Stimulated activated CD4-positive, alpha-beta T cell treated with anti-CD3 and anti-CD28 coated beads, Interleukin-2, amount 100 ng/mL, for 4 hours (primary cell): ENCODE data around the gene PIK3C3.

ENCODE experiments used
- DNase-seq: peaks from one replicate; pipeline ENCODE4 v3.0.0-alpha.2; 2020; ENCODE audit warnings: low read depth

The PIK3C3 gene

DNA sequence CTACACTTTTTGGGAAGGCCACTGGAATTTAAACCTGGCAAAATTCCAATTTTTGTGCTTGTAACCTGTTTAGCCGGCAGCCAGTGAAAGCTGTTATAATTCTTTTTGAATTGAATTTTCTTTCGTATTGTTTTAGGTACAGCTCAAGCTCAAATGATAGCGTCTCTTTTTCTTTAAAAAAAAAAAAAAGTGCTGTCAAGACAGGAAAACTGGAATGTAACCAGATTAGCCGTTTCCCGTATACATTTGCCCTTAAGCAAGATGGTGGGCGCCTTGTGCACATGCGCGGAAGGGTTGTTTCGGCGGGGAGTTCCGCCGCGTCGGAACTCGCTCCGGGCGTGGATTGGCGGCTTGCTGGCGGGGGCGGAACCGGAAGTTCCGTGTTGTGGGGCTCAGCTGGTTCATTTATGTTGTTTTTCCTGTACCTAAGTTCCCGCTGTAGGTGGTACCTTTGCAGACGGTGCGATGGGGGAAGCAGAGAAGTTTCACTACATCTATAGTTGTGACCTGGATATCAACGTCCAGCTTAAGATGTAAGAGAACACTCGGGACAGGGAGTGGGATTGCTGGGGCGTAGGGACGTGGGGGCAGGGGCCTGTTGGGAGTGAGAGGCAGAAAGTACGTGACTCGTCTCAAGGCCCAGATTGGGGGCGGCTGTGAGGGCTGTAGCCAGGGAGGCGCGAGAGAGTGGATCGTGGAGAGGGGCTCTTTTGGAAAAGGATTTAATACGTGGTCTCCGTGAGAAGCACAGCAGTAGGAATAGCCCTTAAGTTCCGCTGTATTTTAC is at the start of gene PIK3C3:
PIK3C3 (plus strand) TSS at position 408 of the 787 bp plus-strand sequence; CDS start at position 466, 58 bp downstream.
- peak; percentile 95 for DNase-seq

- no peak for DNase-seq
Measured at GRCh38 chr18:41905786-41906527, 49.1 kb upstream of the PIK3C3 start.

- DNase-seq = no peak
Measured at GRCh38 chr18:41906528-41907146, 48.4 kb upstream of the PIK3C3 start.

DNA sequence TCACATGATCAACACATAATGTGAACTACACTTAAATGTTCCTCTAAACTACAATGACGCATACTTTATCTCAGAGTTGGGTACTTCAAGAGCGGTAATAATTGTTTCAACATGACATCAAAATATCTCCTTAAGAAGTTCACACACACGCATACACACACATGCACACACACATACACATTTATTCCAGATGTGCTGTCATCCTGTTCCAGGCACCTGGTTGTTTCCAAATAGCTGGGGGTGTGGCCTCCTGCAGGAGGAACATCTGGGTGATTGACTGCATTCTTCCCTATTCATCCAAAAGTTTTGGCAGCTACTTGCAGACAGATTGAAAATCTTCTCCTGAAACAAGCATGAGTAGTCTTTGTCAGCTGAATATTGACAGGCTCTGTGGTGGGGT is 37.9 kb upstream of the PIK3C3 start:
- no peak for DNase-seq

DNA sequence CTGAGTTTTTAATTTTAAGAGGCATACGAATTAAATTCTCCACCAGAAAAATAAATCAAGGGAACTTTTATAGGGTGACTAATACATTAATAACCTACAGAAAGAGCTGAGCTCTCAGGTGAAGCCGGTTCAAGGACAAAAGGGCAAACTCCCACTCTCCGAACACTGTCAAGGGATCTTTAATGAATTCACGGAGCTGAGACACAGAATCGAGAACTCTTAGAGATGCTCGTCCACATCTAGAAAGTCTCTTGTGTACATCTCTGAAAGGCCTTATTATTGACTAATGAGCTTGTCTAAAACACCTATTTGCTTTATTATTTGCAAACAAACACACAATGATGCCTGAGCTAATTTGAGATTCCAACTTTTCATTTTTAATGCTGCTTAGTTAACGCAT is 33.3 kb upstream of the PIK3C3 start:
- DNase-seq = no peak

GRCh38 chr18:41922176-41922575 is 32.9 kb upstream of the PIK3C3 start:
- DNase-seq = no peak

DNA sequence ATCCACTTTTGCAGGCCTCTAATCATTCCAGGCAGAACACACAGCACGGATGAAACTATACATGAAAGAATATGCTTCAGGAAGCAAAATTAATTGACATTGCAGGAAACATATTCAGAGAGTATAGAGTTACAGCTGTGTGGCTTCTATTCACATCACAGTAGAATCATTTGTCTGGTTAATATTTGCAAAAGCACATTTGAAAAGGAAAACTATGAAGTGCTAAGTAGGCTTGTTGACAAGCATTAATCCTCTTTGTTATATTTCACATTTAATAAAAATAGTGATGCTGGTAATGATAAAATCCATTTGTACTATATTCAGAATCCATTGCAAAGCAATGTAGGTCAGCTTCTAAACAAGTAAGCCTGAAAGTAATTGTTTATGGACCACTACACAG is 32.2 kb upstream of the PIK3C3 start:
- DNase-seq = no peak

DNA sequence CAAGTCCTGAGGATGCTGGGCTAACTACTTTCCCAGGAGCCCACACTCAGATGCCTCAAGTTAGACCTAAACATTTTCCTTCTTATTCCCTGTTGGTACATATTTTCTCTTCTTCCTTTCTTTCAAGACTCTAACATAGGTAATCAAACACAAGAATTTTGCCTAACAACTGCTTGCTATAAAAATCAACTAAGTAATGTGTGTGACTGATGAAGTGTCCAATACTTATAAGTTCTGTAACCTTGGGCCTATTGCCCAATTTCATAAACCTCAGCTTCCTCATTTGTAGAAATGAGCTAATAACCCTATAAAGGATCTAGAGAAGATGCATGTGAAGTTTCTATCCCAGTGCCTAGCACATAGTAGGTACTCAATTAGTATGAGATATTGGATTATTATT is 31.6 kb upstream of the PIK3C3 start:
- no peak for DNase-seq

DNA sequence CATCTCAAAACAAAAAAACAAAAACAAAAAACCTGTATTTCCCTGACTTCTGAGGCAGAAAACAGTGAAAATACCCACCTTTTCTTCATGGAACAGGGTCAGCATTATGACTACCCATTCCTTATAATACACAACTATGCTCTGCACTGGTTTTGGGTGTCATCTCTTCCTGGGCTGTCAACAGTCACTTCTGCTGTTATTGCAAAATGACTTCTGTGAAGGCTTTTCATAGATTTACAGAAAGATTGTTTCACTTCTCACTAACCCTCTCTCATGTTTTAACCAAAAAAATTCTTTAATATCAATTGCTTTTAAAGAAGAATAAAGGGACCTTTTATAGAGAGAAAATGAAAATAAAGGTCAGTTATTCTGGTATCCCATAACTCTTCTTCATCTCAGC is 26.5 kb upstream of the PIK3C3 start:
- DNase-seq = no peak

GRCh38 chr18:41932899-41933298 is 22.1 kb upstream of the PIK3C3 start:
- no peak for DNase-seq

GRCh38 chr18:41933778-41934177 is 21.3 kb upstream of the PIK3C3 start:
- no peak for DNase-seq

DNA sequence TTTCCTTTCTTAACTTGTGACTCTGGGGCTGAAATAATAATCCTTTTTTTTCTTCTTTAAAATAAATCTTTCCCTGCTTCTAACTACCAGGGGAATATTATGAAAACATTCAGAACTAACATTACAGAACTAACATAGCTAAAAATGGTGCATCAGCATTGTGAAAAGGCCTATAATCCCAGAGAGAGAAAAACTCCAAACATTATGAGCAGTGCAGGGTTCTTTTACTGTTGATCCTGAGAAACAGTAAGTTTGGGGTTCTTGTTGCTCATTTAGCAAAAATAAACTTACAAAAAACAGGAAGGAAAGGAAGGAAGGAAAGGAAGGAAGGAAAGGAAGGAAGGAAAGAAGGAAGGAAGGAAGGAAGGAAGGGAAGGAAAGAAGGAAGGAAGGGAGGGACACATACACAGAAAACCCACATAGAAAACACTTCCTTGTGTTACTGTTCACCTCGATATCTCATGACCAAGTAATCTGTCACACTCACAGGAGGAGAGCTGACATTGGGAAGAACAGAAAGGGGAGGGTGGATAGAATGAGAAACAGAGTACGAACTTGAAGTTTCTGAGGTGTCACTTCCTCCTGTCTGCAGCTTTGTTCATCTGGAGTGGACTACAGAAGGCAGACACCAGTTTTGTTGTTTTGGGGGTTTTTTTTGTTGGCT is 18.4 kb upstream of the PIK3C3 start:
- DNase-seq = no peak

GRCh38 chr18:41938445-41938844 is 16.6 kb upstream of the PIK3C3 start:
- no peak for DNase-seq

- DNase-seq = no peak
Measured at GRCh38 chr18:41939326-41939725, 15.7 kb upstream of the PIK3C3 start.

- DNase-seq = no peak
Measured at GRCh38 chr18:41940506-41941215, 14.4 kb upstream of the PIK3C3 start.

GRCh38 chr18:41942254-41942653 is 12.8 kb upstream of the PIK3C3 start:
- DNase-seq = no peak

GRCh38 chr18:41948544-41949110 is 6.4 kb upstream of the PIK3C3 start:
- DNase-seq = no peak

DNA sequence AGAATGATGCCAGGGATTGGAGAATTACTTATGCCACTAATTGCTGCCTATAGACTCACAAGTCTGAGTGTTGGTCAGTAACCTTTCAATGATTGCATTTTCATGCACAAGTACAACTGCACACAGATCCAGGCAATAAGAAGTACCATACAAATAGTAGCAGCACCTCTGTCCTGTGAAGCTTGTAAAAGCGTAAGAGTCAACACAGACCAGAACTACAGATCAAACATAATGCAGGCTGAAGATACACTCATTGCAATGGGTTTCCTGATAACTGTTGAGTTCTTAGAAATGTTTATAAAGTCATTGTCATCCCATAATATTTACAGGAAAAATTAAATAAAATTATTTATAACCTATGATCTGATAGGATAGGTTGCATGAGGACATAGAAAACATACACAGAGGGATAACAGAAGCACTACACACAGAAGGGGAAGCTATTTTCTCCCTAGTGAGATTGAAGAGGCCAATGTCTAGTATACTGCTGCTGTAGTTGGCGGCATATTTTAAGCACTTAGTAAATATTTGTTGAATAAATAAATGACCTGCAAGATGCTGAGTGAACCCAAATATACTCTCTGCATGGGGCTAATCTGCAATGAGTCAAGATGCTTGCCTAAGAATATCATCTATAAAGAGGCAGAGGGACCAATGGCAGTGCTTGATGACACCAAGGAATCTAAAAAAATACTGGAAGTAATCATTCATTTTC is 5.7 kb upstream of the PIK3C3 start:
- DNase-seq = no peak

DNA sequence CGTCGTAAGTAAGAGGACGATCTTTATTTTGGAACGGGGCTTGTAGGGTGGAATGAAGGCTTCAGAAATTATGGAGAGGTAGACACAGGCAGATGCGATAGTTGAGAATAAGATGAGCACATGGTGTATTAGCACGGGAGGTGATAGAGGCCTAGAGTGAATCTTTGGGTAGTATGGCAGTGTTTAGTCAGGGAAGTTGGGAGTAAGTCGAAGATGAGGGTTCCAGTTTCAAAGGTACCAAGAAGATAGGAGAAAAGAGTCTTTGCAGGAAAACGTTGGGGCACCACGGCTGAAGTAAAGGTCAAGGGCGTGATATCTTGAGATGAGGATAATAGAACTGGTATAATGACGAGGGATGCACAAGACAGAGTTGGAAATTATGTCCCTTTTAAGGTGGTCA is 654 bp downstream of the PIK3C3 start:
- DNase-seq = no peak

- DNase-seq = no peak
Measured at GRCh38 chr18:41959045-41959444, 4.0 kb downstream of the PIK3C3 start.
